ENCODE results near the gene SUCLG2. TPM values are rescaled to one million over a fixed set of nuclear protein-coding genes. Genes with fewer than 3 reads are reported as not detected.

SUCLG2 gene
- total and polyA plus RNA-seq, 4 donors = 34.3 to 68.4 (median 44.3) TPM

GRCh38 chr3:67414740-67415139 is 239.7 kb downstream of the SUCLG2 start:
- Histone ChIP-seq H3K27ac (ENCODE audit: low read depth in 1 of 2, low read length in 1 of 2) (no peak overlapping the region), H3K9me3 (ENCODE audit: control insufficient read depth in 4 of 4, insufficient read depth in 3 of 4, low read length in 3 of 4) (peaks cover 0 to under 1% (median 0%) of the 10 kb centered on the region in 4 donors), H3K9ac (ENCODE audit: insufficient read depth in 1 of 2, low read length in 2 of 2) (no peak overlapping the region), H3K4me3 (no peak overlapping the region), H3K27me3 (ENCODE audit: control insufficient read depth in 3 of 3, insufficient read depth in 3 of 3, low read length in 2 of 3) (no peaks in the 10 kb centered on the region), H3K4me1 (ENCODE audit: control insufficient read depth in 5 of 5, insufficient read depth in 5 of 5, low read length in 5 of 5) (peaks cover 0 to 8% (median 4%) of the 10 kb centered on the region in 5 donors), H3K36me3 (ENCODE audit: control insufficient read depth in 4 of 4, insufficient read depth in 4 of 4, low read length in 4 of 4) (peaks cover 0 to 3% (median 0%) of the 10 kb centered on the region in 4 donors)
- 77 to 92% methylated on average over 5 of the region's 5 CpGs for WGBS, 2 donors
- no peak for ATAC-seq (ENCODE audit: insufficient read depth, low FRiP score)
- peak in 1 of 3 donors; percentile 49 for DNase-seq
- no peak for TF ChIP-seq CTCF (IDR thresholded peaks at IDR 0.05; ENCODE audit: control extremely low read depth, extremely low read depth)

- Histone ChIP-seq H3K27ac (ENCODE audit: low read depth in 1 of 2, low read length in 1 of 2) (no peak overlapping the region), H3K4me3 (no peak overlapping the region)
- no peak for ATAC-seq (ENCODE audit: insufficient read depth, low FRiP score)
These were observed 249.2 kb downstream of the SUCLG2 start for GRCh38 chr3:67405193-67405592.

GRCh38 chr3:67402873-67403272 is 251.5 kb downstream of the SUCLG2 start:
- Histone ChIP-seq H3K4me1 (ENCODE audit: control insufficient read depth in 5 of 5, insufficient read depth in 5 of 5, low read length in 5 of 5) (peaks cover 0 to 7% (median 0%) of the 10 kb centered on the region in 5 donors), H3K27ac (ENCODE audit: low read depth in 1 of 2, low read length in 1 of 2) (no peak overlapping the region), H3K9me3 (ENCODE audit: control insufficient read depth in 4 of 4, insufficient read depth in 3 of 4, low read length in 3 of 4) (no peaks in the 10 kb centered on the region), H3K36me3 (ENCODE audit: control insufficient read depth in 4 of 4, insufficient read depth in 4 of 4, low read length in 4 of 4) (peaks cover 3 to 8% (median 5%) of the 10 kb centered on the region in 4 donors), H3K9ac (ENCODE audit: insufficient read depth in 1 of 2, low read length in 2 of 2) (no peak overlapping the region), H3K4me3 (no peak overlapping the region), H3K27me3 (ENCODE audit: control insufficient read depth in 3 of 3, insufficient read depth in 3 of 3, low read length in 2 of 3) (no peaks in the 10 kb centered on the region)
- ATAC-seq (ENCODE audit: insufficient read depth, low FRiP score) (no peak), DNase-seq (no peak)
- 79 to 89% methylated on average over 3 of the region's 3 CpGs for WGBS, 2 donors
- TF ChIP-seq CTCF (IDR thresholded peaks at IDR 0.05; ENCODE audit: control extremely low read depth, extremely low read depth) = no peak

More at GRCh38 chr3:67405193-67405592, 249.2 kb downstream of the SUCLG2 start:
- no peak for TF ChIP-seq CTCF (IDR thresholded peaks at IDR 0.05; ENCODE audit: control extremely low read depth, extremely low read depth)
- no peak for DNase-seq
- no peaks in the 10 kb centered on the region for H3K9me3 ChIP-seq (ENCODE audit: control insufficient read depth in 4 of 4, insufficient read depth in 3 of 4, low read length in 3 of 4)
- H3K27me3 ChIP-seq (ENCODE audit: control insufficient read depth in 3 of 3, insufficient read depth in 3 of 3, low read length in 2 of 3) = no peaks in the 10 kb centered on the region
- H3K36me3 ChIP-seq (ENCODE audit: control insufficient read depth in 4 of 4, insufficient read depth in 4 of 4, low read length in 4 of 4) = peaks cover 3 to 9% (median 4%) of the 10 kb centered on the region in 4 donors
- peaks cover 0 to 7% (median 0%) of the 10 kb centered on the region in 5 donors for H3K4me1 ChIP-seq (ENCODE audit: control insufficient read depth in 5 of 5, insufficient read depth in 5 of 5, low read length in 5 of 5)
- no peak overlapping the region for H3K9ac ChIP-seq (ENCODE audit: insufficient read depth in 1 of 2, low read length in 2 of 2)

GRCh38 chr3:67401921-67402320 is 252.5 kb downstream of the SUCLG2 start:
- Histone ChIP-seq H3K4me3 (no peak overlapping the region), H3K4me1 (ENCODE audit: control insufficient read depth in 5 of 5, insufficient read depth in 5 of 5, low read length in 5 of 5) (peaks cover 0 to 7% (median 0%) of the 10 kb centered on the region in 5 donors), H3K36me3 (ENCODE audit: control insufficient read depth in 4 of 4, insufficient read depth in 4 of 4, low read length in 4 of 4) (peaks cover 3 to 6% (median 4%) of the 10 kb centered on the region in 4 donors), H3K9ac (ENCODE audit: insufficient read depth in 1 of 2, low read length in 2 of 2) (no peak overlapping the region), H3K9me3 (ENCODE audit: control insufficient read depth in 4 of 4, insufficient read depth in 3 of 4, low read length in 3 of 4) (no peaks in the 10 kb centered on the region), H3K27me3 (ENCODE audit: control insufficient read depth in 3 of 3, insufficient read depth in 3 of 3, low read length in 2 of 3) (no peaks in the 10 kb centered on the region), H3K27ac (ENCODE audit: low read depth in 1 of 2, low read length in 1 of 2) (no peak overlapping the region)
- no peak for TF ChIP-seq CTCF (IDR thresholded peaks at IDR 0.05; ENCODE audit: control extremely low read depth, extremely low read depth)
- WGBS, 2 donors = 75 to 83% methylated on average over 3 of the region's 3 CpGs
- DNase-seq = no peak
- ATAC-seq (ENCODE audit: insufficient read depth, low FRiP score) = no peak
